Measurements from ENCODE around the gene ZNF200. TPM values are rescaled to one million over a fixed set of nuclear protein-coding genes. Genes with fewer than 3 reads are reported as not detected.

ZNF200 gene
- total and polyA plus RNA-seq, 2 of the 13 experiments (the other 11 are each of a cell fraction or from before 2014, with no cell fraction given) = 3.5 to 16.5 TPM

GRCh38 chr16:3175157-3176093 lies 59.5 kb downstream of the ZNF200 start (continued):
- TF ChIP-seq THRA (CRISPR knock-in tag; IDR thresholded peaks at IDR 0.05; ENCODE audit: borderline replicate concordance) (no peak), CCDC6 (CRISPR knock-in tag; IDR thresholded peaks at IDR 0.05) (0 out of 2 replicates have a peak, but pooled peaks have one; percentile 32), SALL2 (CRISPR knock-in tag; IDR thresholded peaks at IDR 0.05) (no peak), HDAC1 (CRISPR knock-in tag; IDR thresholded peaks at IDR 0.05) (no peak), CBX1 (IDR thresholded peaks at IDR 0.05; ENCODE audit: low read depth) (peak; percentile 95), ZBTB44 (CRISPR knock-in tag; IDR thresholded peaks at IDR 0.05) (no peak), HINFP (CRISPR knock-in tag; IDR thresholded peaks at IDR 0.05; ENCODE audit: low read depth) (peak; percentile 50; the same call in 1 of the 2 replicates), MEIS2 (CRISPR knock-in tag; IDR thresholded peaks at IDR 0.05) (0 out of 2 replicates have a peak, but pooled peaks have one; percentile 62), TGIF2 (CRISPR knock-in tag; IDR thresholded peaks at IDR 0.05) (no peak), FOXK1 (CRISPR knock-in tag; IDR thresholded peaks at IDR 0.05; ENCODE audit: borderline replicate concordance, low read depth) (peak; percentile 34; the same call in 1 of the 2 replicates), ISL2 (CRISPR knock-in tag; IDR thresholded peaks at IDR 0.05) (0 out of 2 replicates have a peak, but pooled peaks have one; percentile 51), KAT8 (CRISPR knock-in tag; IDR thresholded peaks at IDR 0.05) (peak; percentile 36; the same call in 1 of the 2 replicates), SETDB1 (CRISPR knock-in tag; IDR thresholded peaks at IDR 0.05; ENCODE audit: borderline replicate concordance) (no peak), HIVEP1 (CRISPR knock-in tag; IDR thresholded peaks at IDR 0.05) (no peak; the same call in 1 of the 2 replicates), ZNF264 (CRISPR knock-in tag; IDR thresholded peaks at IDR 0.05) (peak; percentile 45; the same call in 1 of the 2 replicates), ZNF839 (CRISPR knock-in tag; IDR thresholded peaks at IDR 0.05; ENCODE audit: borderline replicate concordance) (no peak), YEATS4 (CRISPR knock-in tag; IDR thresholded peaks at IDR 0.05; ENCODE audit: borderline replicate concordance) (0 out of 2 replicates have a peak, but pooled peaks have one; percentile 43), ATF7 (IDR thresholded peaks at IDR 0.05) (no peak), ATF7 (CRISPR knock-in tag; IDR thresholded peaks at IDR 0.05) (no peak), AGO2 (optimal IDR thresholded peaks at IDR 0.05; ENCODE audit: low read depth, low read length) (no peak), RXRA (CRISPR knock-in tag; IDR thresholded peaks at IDR 0.05) (0 out of 2 replicates have a peak, but pooled peaks have one; percentile 31), ZNF552 (CRISPR knock-in tag; IDR thresholded peaks at IDR 0.05; ENCODE audit: borderline replicate concordance) (0 out of 2 replicates have a peak, but pooled peaks have one; percentile 20), ASH2L (IDR thresholded peaks at IDR 0.05; ENCODE audit: insufficient read length, low read depth, low read length) (no peak), RCOR2 (CRISPR knock-in tag; IDR thresholded peaks at IDR 0.05) (0 out of 2 replicates have a peak, but pooled peaks have one; percentile 38), SAP130 (CRISPR knock-in tag; IDR thresholded peaks at IDR 0.05; ENCODE audit: low read depth) (peak; percentile 43; the same call in 1 of the 2 replicates)

Data from HepG2 (cell line).